SK-N-SH treated with all-trans-retinoic acid at 6 μM for 48 hours (cell line): ENCODE results near the gene HMBS.

ENCODE experiments used
- ESRRG ChIP-seq: fragments of 250-450 bp; sonication (Bioruptor Pico); IDR thresholded peaks from 2 replicates; pipeline ENCODE4 v1.6.1; 2021; ENCODE audit warnings: mild to moderate bottlenecking
- OSR1 ChIP-seq: fragments of 250-450 bp; sonication (Bioruptor Pico); IDR thresholded peaks from 2 replicates; pipeline ENCODE4 v1.8.0; 2022; ENCODE audit warnings: moderate library complexity, mild to moderate bottlenecking, inconsistent platforms
- POU6F1 ChIP-seq: fragments of 250-450 bp; sonication (Bioruptor Pico); IDR thresholded peaks from 2 replicates; pipeline ENCODE4 v1.8.0; 2021; ENCODE audit warnings: low read depth, mild to moderate bottlenecking, moderate library complexity, borderline replicate concordance
- RARB ChIP-seq: fragments of 250-450 bp; sonication (Bioruptor Pico); IDR thresholded peaks from 2 replicates; pipeline ENCODE4 v1.8.0; 2021; ENCODE audit warnings: mild to moderate bottlenecking, moderate library complexity
- ZC3H10 ChIP-seq: fragments of 250-450 bp; sonication (Bioruptor Pico); IDR thresholded peaks from 2 replicates; pipeline ENCODE4 v1.5.1; 2021; ENCODE audit warnings: mild to moderate bottlenecking, moderate library complexity
- ZFP3 ChIP-seq: fragments of 250-450 bp; sonication (Bioruptor Pico); IDR thresholded peaks from 2 replicates; pipeline ENCODE4 v1.5.0; 2020; ENCODE audit warnings: mild to moderate bottlenecking, moderate library complexity
- TF ChIP-seq, protein P1 (sequence below): fragments of 250-450 bp; sonication (Bioruptor Pico); IDR thresholded peaks from 2 replicates; pipeline ENCODE4 v1.8.0; 2020; ENCODE audit warnings: mild to moderate bottlenecking, moderate library complexity, borderline replicate concordance

DNA sequence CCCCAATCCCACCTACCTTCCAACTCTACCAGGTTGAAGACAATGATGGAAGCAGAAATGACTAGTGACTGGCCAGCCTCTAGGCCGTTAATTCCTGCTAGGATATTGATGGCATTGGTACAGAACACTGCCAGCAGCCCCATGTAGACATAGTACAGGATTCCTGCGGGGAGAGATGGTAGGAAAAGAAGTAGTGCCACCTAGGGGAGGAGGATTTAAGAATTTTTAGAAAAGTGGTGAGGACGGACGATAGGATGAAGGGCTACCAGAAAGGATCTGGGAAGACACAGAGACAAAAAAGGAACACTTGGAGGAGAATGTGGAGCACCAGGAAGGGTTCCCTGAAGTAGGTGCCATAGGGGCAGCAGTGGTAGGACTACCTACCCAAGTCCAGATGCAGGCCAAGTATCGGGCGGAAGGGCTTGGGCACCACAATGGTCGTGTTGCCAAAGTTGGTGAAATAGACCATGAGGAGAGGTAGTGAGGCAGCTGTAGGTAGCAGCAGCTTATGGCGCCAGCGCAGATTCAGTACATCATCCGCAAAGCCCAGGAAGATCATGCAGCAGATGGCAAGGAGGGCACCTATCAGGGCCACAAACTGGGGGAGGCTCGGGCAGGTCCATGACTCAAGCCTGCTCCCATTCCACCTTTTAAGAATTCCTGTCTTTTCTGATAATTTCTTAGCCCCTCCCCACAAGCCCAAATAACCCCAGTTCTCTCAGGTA lies 15.7 kb downstream of the HMBS start:
- TF ChIP-seq ZC3H10 (CRISPR knock-in tag) (no peak), RARB (CRISPR knock-in tag) (no peak), POU6F1 (CRISPR knock-in tag) (no peak), OSR1 (CRISPR knock-in tag) (no peak), ESRRG (CRISPR knock-in tag) (no peak), ZFP3 (no peak)
- TF ChIP-seq, protein P1, sequence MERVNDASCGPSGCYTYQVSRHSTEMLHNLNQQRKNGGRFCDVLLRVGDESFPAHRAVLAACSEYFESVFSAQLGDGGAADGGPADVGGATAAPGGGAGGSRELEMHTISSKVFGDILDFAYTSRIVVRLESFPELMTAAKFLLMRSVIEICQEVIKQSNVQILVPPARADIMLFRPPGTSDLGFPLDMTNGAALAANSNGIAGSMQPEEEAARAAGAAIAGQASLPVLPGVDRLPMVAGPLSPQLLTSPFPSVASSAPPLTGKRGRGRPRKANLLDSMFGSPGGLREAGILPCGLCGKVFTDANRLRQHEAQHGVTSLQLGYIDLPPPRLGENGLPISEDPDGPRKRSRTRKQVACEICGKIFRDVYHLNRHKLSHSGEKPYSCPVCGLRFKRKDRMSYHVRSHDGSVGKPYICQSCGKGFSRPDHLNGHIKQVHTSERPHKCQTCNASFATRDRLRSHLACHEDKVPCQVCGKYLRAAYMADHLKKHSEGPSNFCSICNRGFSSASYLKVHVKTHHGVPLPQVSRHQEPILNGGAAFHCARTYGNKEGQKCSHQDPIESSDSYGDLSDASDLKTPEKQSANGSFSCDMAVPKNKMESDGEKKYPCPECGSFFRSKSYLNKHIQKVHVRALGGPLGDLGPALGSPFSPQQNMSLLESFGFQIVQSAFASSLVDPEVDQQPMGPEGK (CRISPR knock-in tag) = no peak
